Right lobe of liver (tissue), 4 donors: ENCODE measurements around the gene SELENOM.

ENCODE experiments used
- POLR2A ChIP-seq: fragments of 450-650 bp; IDR thresholded peaks from one replicate; pipeline ENCODE4 v1.6.1; 2017; ENCODE audit warnings: antibody characterized with exemption, mild to moderate bottlenecking
- TF ChIP-seq, protein P1 (sequence below), 4 donors: fragments of 200-600 bp in 3 of 4; fragments of 450-650 bp in 1 of 4; IDR thresholded peaks; one replicate each; pipeline versions ENCODE4 v1.5.1 to v1.8.0; 2016 to 2022; ENCODE audit warnings: antibody characterized with exemption in 4 of 4, mild to moderate bottlenecking in 2 of 4
- donor health status: DM: no; HTN: no; CAD: no.
- donor health status: DM: no; HTN: no; CAD: no.
- donor health status: DM: no; HTN: yes; CAD: no.

DNA sequence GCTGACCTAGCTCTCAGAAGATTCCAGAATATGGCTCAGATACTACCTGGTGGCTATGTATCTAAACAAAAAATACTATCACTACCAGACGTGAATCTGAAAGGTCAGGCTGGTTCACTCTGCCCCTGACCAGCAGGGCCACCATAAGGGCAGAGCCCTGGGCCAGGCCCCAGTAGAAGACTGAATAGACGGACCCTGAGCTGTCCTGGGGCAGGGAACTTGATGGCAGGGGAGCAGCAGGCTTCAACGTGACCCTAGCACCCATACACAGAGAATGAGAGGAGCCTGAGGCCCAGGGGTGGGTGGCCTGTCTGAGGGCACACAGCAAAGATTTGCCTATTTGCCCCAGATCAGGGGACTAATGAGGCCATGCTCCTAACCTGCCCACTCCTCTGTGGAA lies 46.0 kb upstream of the SELENOM start:
- TF ChIP-seq, protein P1, sequence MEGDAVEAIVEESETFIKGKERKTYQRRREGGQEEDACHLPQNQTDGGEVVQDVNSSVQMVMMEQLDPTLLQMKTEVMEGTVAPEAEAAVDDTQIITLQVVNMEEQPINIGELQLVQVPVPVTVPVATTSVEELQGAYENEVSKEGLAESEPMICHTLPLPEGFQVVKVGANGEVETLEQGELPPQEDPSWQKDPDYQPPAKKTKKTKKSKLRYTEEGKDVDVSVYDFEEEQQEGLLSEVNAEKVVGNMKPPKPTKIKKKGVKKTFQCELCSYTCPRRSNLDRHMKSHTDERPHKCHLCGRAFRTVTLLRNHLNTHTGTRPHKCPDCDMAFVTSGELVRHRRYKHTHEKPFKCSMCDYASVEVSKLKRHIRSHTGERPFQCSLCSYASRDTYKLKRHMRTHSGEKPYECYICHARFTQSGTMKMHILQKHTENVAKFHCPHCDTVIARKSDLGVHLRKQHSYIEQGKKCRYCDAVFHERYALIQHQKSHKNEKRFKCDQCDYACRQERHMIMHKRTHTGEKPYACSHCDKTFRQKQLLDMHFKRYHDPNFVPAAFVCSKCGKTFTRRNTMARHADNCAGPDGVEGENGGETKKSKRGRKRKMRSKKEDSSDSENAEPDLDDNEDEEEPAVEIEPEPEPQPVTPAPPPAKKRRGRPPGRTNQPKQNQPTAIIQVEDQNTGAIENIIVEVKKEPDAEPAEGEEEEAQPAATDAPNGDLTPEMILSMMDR (IDR thresholded peaks at IDR 0.05) = no peak
- TF ChIP-seq POLR2A = no peak
